HepG2 (cell line): ENCODE results near the gene NAP1L1. TPM values are rescaled to one million over a fixed set of nuclear protein-coding genes. Genes with fewer than 3 reads are reported as not detected.

ENCODE experiments used
- ARID2 ChIP-seq: sonication (generic); formaldehyde crosslinking; IDR thresholded peaks from 2 replicates; pipeline ENCODE4 v1.8.1; 2022; ENCODE audit warnings: mild to moderate bottlenecking, missing genetic modification reagents, borderline replicate concordance
- ATRX ChIP-seq: sonication (generic); formaldehyde crosslinking; IDR thresholded peaks from 2 replicates; pipeline ENCODE4 v1.4.0; 2020; ENCODE audit warnings: missing genetic modification reagents, borderline replicate concordance
- CBX5 ChIP-seq: sonication (generic); formaldehyde crosslinking; IDR thresholded peaks from 2 replicates; pipeline ENCODE4 v1.4.0; 2020; ENCODE audit warnings: missing genetic modification reagents, borderline replicate concordance
- EEA1 ChIP-seq: sonication (generic); formaldehyde crosslinking; IDR thresholded peaks from 2 replicates; pipeline ENCODE4 v1.5.1; 2020; ENCODE audit warnings: mild to moderate bottlenecking, missing genetic modification reagents, borderline replicate concordance
- ETV5 ChIP-seq: IDR thresholded peaks from 2 replicates; pipeline ENCODE4 v1.6.1; 2018; ENCODE audit warnings: missing biosample characterization, missing genetic modification reagents, inconsistent platforms, borderline replicate concordance
- FOXA3 ChIP-seq: IDR thresholded peaks from 2 replicates; pipeline ENCODE4 v1.6.1; 2016; ENCODE audit warnings: missing genetic modification reagents, missing compliant biosample characterization
- HNF4G ChIP-seq, 2 experiments: sonication (generic) in 1 of 2; formaldehyde crosslinking in 1 of 2; IDR thresholded peaks; 2 replicates each; pipeline versions ENCODE4 v1.4.0 to v1.6.1; 2011 to 2020; ENCODE audit warnings: borderline replicate concordance in 2 of 2, low read depth in 2 of 2, mild to moderate bottlenecking in 2 of 2, low read length in 1 of 2, missing genetic modification reagents in 1 of 2, moderate library complexity in 1 of 2
- MTA1 ChIP-seq: sonication (generic); formaldehyde crosslinking; IDR thresholded peaks from 2 replicates; pipeline ENCODE4 v1.4.0; 2020; ENCODE audit warnings: missing genetic modification reagents, mild to moderate bottlenecking, borderline replicate concordance
- MYNN ChIP-seq: sonication (generic); formaldehyde crosslinking; IDR thresholded peaks from 2 replicates; pipeline ENCODE4 v1.4.0; 2020; ENCODE audit warnings: mild to moderate bottlenecking, low read depth, missing genetic modification reagents
- NBN ChIP-seq: fragments of 450-650 bp; conservative IDR thresholded peaks from 2 replicates; pipeline ENCODE4 v1.6.1; 2017
- PAX8 ChIP-seq: sonication (generic); formaldehyde crosslinking; IDR thresholded peaks from 2 replicates; pipeline ENCODE4 v1.8.0; 2022; ENCODE audit warnings: mild to moderate bottlenecking, missing genetic modification reagents, borderline replicate concordance
- PHB2 ChIP-seq: fragments of 450-650 bp; IDR thresholded peaks from 2 replicates; pipeline ENCODE4 v1.6.1; 2018; ENCODE audit not compliant: partially characterized antibody
- PLSCR1 ChIP-seq: sonication (generic); formaldehyde crosslinking; IDR thresholded peaks from 2 replicates; pipeline ENCODE4 v1.5.0; 2020; ENCODE audit warnings: missing genetic modification reagents, mild to moderate bottlenecking, borderline replicate concordance
- PTBP1 ChIP-seq: fragments of 200-400 bp; formaldehyde crosslinking; IDR thresholded peaks from 2 replicates; pipeline ENCODE4 v1.6.1; 2018; ENCODE audit warnings: low read length, low read depth; ENCODE audit not compliant: poor library complexity, severe bottlenecking
- RELA ChIP-seq: sonication (generic); formaldehyde crosslinking; IDR thresholded peaks from 2 replicates; pipeline ENCODE4 v1.4.0; 2020; ENCODE audit warnings: missing genetic modification reagents
- SALL2 ChIP-seq: sonication (generic); formaldehyde crosslinking; IDR thresholded peaks from 2 replicates; pipeline ENCODE4 v1.8.1; 2023; ENCODE audit warnings: mild to moderate bottlenecking, missing genetic modification reagents, inconsistent platforms
- THAP7 ChIP-seq: sonication (generic); formaldehyde crosslinking; IDR thresholded peaks from 2 replicates; pipeline ENCODE4 v1.8.1; 2023; ENCODE audit warnings: mild to moderate bottlenecking, missing genetic modification reagents
- ZBTB4 ChIP-seq: sonication (generic); formaldehyde crosslinking; IDR thresholded peaks from 2 replicates; pipeline ENCODE4 v1.4.0; 2020; ENCODE audit warnings: missing genetic modification reagents, mild to moderate bottlenecking, borderline replicate concordance
- ZFP36L1 ChIP-seq: sonication (generic); formaldehyde crosslinking; IDR thresholded peaks from 2 replicates; pipeline ENCODE4 v1.8.0; 2022; ENCODE audit warnings: mild to moderate bottlenecking, missing genetic modification reagents, moderate library complexity
- ZMAT3 ChIP-seq: sonication (generic); formaldehyde crosslinking; conservative IDR thresholded peaks from 2 replicates; pipeline ENCODE4 v1.7.0; 2021; ENCODE audit warnings: missing genetic modification reagents
- ZNF513 ChIP-seq: sonication (generic); formaldehyde crosslinking; conservative IDR thresholded peaks from 2 replicates; pipeline ENCODE4 v1.5.0; 2020; ENCODE audit warnings: missing genetic modification reagents
- ZNF556 ChIP-seq: sonication (generic); formaldehyde crosslinking; IDR thresholded peaks from 2 replicates; pipeline ENCODE4 v1.4.0; 2020; ENCODE audit warnings: mild to moderate bottlenecking, missing genetic modification reagents, borderline replicate concordance
- ZNF607 ChIP-seq: sonication (generic); formaldehyde crosslinking; IDR thresholded peaks from 2 replicates; pipeline ENCODE4 v1.5.1; 2020; ENCODE audit warnings: missing genetic modification reagents, mild to moderate bottlenecking, borderline replicate concordance
- polyA plus RNA-seq, 8 experiments: library from polyadenylated mRNA; depleted of rRNA in 3 of 8; stranded (reverse) in 7 of 8; unstranded in 1 of 8; fragments of >200 nt; fragmentation: Illumina TruSeq in 4 of 8; extraction: Trizol in 4 of 8; gene quantifications; 2 replicates each; pipeline versions ENCODE4 v1.2.1 to v1.2.3, GENCODE V29; 2011 to 2016; ENCODE audit warnings: low read depth in 4 of 8, missing spikeins in 1 of 8, mixed read lengths in 1 of 8; ENCODE audit not compliant: insufficient read depth in 1 of 8
- total RNA-seq, 5 experiments: library from RNA; depleted of rRNA; stranded (reverse); fragments of >200 nt; fragmentation: Illumina TruSeq; extraction: Trizol; gene quantifications; 2 replicates each; pipeline ENCODE4 v1.2.3, GENCODE V29; 2016; ENCODE audit warnings: low read depth in 1 of 5

Gene NAP1L1
- total and polyA plus RNA-seq, 2 of the 13 experiments (the other 11 are each of a cell fraction or from before 2014, with no cell fraction given) = 207 to 309 TPM

GRCh38 chr12:76031414-76032042 is 53.0 kb downstream of the NAP1L1 start, which contains the start of gene PHLDA1 (continued):
- TF ChIP-seq THAP7 (CRISPR knock-in tag) (no peak), ZFP36L1 (CRISPR knock-in tag) (peak; percentile 90), ZBTB4 (CRISPR knock-in tag) (peak; percentile 69), HNF4G (IDR thresholded peaks at IDR 0.05; ENCODE audit: borderline replicate concordance, low read depth, low read length) (no peak), HNF4G (CRISPR knock-in tag; IDR thresholded peaks at IDR 0.05; ENCODE audit: borderline replicate concordance, low read depth) (no peak), MTA1 (peak; percentile 70), ZNF513 (CRISPR knock-in tag) (no peak; the same call in 1 of the 2 replicates), RELA (CRISPR knock-in tag) (0 out of 2 replicates have a peak, but pooled peaks have one; percentile 32), ZNF607 (no peak; the same call in none of the 2 replicates), EEA1 (no peak), ZMAT3 (CRISPR knock-in tag) (0 out of 2 replicates have a peak, but pooled peaks have one; percentile 25), CBX5 (CRISPR knock-in tag) (no peak), PHB2 (no peak), NBN (no peak), MYNN (0 out of 2 replicates have a peak, but pooled peaks have one; percentile 70), ARID2 (CRISPR knock-in tag) (peak; percentile 97), ZNF556 (CRISPR knock-in tag) (no peak; the same call in none of the 2 replicates), ATRX (CRISPR knock-in tag) (no peak), PAX8 (CRISPR knock-in tag) (no peak), PTBP1 (peak; percentile 77), SALL2 (peak; percentile 98), ETV5 (CRISPR knock-in tag) (peak; percentile 84), FOXA3 (CRISPR knock-in tag) (peak; percentile 64), PLSCR1 (no peak; the same call in 1 of the 2 replicates)
